ENCODE measurements around the gene KRTCAP3.
A peak's percentile ranks its signal among the peaks of the same experiment; 100 is the strongest.
"Not testable (repeated sequence)": the region's sequence is repeated elsewhere in the genome, so short reads cannot be mapped to it uniquely, and the experiment has no call there.

KRTCAP3 gene, protein sequence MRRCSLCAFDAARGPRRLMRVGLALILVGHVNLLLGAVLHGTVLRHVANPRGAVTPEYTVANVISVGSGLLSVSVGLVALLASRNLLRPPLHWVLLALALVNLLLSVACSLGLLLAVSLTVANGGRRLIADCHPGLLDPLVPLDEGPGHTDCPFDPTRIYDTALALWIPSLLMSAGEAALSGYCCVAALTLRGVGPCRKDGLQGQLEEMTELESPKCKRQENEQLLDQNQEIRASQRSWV

DNA sequence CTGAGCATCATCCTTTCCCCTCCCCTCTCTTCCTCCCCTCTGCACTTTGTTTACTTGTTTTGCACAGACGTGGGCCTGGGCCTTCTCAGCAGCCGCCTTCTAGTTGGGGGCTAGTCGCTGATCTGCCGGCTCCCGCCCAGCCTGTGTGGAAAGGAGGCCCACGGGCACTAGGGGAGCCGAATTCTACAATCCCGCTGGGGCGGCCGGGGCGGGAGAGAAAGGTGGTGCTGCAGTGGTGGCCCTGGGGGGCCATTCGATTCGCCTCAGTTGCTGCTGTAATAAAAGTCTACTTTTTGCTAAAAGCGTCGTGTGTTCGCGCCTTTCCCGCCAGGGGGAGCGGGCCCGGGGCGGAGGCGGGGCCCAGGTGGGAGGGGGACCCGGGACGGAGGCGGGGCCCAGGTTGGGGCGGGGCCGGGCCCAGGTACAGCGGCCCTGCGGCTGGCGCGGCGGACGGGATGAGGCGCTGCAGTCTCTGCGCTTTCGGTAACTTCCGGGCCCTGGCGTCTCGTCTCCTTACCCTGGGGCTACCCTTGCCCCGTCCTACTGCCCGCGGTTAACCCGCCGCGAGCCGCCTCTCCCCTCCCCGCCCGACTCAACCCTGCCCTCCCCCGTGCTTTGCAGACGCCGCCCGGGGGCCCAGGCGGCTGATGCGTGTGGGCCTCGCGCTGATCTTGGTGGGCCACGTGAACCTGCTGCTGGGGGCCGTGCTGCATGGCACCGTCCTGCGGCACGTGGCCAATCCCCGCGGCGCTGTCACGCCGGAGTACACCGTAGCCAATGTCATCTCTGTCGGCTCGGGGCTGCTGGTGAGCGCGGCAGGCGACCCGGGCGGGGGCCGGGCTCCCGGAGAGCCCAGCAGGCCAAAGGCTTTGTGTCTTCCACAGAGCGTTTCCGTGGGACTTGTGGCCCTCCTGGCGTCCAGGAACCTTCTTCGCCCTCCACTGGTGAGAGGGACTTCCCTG is at the start of gene KRTCAP3:
TSS of gene KRTCAP3 (plus strand) at position 424 of the 962 bp plus-strand sequence. CDS start at position 456, 32 bp downstream.
- no peak for DNase-seq

DNA sequence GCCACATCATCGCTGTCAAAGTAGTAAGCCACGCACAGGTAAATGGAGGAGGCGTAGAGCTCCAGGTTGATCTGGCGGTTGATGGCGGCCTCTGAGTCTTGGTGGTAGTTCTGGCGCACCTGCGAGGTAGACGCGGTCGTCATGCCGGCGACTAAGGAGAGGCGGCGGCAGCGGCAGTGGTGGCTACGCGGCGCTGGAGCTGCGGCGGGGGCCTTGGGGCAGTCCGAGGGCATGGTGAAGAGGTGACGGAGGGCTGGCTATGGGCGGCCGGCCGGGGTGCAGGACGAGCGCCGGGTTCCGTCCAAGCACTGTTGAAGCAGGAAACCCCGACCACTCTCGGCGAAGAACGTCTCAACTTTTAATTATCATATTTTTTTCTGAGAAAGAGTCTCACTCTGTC is 49.0 kb upstream of the KRTCAP3 start:
- no peak for DNase-seq

DNA sequence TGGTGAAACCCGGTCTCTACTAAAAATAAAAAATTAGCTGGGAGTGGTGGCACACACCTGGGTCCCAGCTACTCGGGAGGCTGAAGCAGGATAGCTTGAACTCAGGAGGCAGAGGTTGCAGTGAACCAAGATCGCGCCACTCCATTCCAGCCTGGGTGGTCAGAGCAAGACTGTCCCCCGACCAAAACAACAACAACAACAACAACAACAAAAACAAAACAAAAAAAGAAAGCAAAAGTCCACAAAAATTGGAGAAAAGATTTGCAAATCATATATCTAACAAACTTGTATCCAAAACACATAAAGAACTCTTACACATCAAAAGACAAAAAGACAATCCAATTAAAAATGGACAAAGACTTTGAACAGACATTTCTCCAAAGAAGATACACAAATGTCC is 43.2 kb upstream of the KRTCAP3 start:
- no peak for DNase-seq

DNA sequence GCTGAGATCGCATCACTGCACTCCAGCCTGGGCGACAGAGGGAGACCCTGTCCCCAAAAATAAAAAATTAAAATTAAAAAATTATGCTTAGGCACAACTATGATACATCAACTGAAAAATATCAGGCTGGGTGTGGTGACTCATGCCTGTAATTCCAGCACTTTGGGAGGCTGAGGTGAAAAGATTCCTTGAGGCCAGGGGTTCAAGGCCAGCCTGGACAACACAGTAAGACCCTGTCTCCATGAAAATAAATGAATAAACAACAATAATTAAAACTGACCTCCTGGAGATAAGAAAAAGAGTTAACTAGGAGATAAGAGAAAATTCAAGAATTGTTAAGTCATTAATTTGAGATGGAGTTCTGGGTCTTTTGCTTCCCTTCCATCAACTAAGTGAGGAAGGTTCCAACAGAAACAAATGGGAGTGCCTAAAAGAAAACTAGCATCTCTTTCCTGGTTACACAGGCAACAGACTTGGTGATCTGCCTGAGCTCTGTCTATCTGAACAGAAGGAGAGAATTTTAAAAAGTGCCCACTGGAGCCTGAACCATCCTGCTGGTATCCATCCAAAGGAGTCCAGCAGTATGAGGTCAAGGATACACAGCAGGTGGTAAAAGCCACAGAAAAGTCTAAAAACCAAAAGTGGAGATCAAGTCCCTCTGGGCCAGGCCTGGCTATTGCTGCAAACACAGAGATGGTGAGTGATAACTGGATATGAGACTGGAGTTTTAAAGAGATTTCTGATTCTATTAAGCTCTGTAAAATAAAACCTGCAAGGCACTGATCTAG is 41.6 kb upstream of the KRTCAP3 start:
- no peak for DNase-seq

- no peak for DNase-seq
These were observed 34.2 kb upstream of the KRTCAP3 start for GRCh38 chr2:27407798-27408491.

DNA sequence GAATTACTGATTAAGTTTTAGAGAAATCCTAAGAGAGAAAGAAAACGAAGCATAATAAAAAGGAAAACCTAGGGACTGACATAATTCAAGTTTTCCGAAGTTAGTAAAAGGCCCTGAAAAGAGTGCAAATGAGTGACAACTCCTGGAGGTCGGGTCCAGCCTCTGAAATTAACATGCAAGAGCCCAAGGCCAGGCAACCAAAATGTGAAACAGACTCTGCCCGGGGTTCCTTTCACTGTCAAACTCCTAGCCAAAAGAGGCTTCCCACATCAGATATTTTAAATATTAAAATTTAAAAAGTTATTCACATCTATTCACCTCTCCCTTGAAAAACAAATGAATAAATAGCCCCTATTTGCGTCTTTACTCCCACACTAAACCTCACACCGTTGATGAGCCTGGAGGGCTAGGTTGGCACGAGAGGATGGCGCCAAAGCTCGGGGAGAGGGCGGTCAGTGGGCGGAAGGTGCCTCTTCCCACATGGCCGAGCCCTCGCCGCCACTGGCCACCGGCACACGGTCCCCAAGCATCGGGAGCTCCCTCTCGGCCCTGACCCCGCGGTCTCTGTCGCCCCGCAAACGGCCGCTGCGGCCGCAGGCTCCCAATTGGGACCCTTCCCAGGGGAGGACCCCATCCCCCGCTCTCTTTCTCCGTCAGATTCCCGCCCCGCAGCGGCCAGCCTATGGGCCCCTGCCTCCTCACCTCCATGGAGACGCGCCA is 33.4 kb upstream of the KRTCAP3 start:
- no peak for DNase-seq

GRCh38 chr2:27409321-27410073 is 32.7 kb upstream of the KRTCAP3 start, which contains the start of gene PPM1G:
TSS of gene PPM1G (minus strand) at chr2:27409591. CDS start at chr2:27409422, 169 bp downstream.
- peak; percentile 80 to 91 for DNase-seq

DNA sequence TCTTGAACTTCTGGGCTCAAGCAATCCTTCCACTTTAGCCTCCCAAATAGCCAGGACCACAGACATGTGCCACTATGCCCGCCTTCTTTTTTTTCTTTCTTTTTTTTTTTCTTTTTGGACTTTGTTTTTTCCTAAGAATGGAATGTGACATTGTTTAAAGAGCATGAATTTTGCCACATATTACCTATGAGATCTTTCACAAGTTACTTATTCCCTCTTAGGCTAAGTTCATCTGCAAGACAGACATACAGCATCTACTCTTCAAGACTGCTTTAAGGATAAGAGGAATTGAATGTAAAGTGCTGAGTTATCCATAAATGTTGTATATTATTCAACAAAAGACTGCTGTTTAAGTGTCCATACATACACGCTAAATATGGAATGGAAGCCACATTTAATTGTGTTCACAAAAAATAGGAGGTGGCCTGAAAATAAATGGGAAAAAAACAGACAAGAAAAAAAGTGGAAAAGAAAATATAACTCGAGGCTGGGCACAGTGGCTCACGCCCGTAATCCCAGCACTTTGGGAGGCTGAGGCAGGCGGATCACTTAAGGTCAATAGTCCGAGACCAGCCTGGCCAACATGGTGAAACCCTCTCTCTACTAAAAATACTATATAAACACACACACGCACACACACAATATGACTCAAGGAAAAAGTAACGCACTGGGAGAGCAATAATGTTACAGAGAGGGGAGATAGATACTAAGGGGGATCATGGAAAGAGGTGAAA is 29.6 kb upstream of the KRTCAP3 start:
- DNase-seq: no peak

DNA sequence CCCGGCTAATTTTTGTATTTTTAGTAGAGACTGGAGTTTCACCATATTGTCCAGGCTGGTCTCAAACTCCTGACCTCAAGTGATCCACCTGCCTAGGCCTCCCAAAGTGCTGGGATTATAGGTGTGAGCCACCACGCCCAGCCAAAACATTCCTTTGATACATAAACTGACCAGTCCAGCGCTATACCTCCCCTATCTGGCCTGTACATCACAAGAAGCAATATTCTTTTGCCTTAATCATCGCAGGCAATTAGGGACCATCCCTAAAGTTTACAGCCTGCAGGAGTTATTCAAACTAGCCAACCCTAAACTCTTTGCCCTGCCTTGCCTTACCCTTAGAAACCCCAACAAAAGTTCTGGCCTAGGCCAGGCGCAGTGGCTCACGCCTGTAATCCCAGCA is 26.0 kb upstream of the KRTCAP3 start:
- no peak for DNase-seq

DNA sequence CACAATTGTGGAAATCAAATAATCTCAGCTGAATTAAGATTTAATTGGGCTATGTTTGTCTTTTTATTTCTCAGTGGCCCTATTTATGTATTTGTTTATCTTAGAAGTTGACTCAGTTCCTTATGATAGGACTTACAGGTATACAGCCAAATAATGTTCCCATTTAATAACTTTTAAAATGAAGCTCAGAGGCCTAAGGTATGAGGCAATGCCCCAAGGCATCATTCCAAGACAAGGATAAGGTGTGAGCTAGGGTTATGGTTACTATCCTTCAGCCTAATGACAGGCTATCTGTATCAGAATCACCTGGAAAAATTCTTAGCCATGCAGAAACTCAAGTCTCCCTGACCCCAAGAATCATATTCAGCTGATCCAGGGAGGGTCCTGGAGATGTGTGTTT is 21.2 kb upstream of the KRTCAP3 start:
- no peak for DNase-seq

- DNase-seq: no peak
These were observed 20.4 kb upstream of the KRTCAP3 start for GRCh38 chr2:27421660-27422250.

GRCh38 chr2:27422958-27423357 is 19.2 kb upstream of the KRTCAP3 start:
- DNase-seq: no peak

- not testable (repeated sequence) for DNase-seq
These were observed 17.1 kb upstream of the KRTCAP3 start for GRCh38 chr2:27425039-27425438.

- no peak for DNase-seq
These were observed 14.3 kb upstream of the KRTCAP3 start for GRCh38 chr2:27427863-27428212.

DNA sequence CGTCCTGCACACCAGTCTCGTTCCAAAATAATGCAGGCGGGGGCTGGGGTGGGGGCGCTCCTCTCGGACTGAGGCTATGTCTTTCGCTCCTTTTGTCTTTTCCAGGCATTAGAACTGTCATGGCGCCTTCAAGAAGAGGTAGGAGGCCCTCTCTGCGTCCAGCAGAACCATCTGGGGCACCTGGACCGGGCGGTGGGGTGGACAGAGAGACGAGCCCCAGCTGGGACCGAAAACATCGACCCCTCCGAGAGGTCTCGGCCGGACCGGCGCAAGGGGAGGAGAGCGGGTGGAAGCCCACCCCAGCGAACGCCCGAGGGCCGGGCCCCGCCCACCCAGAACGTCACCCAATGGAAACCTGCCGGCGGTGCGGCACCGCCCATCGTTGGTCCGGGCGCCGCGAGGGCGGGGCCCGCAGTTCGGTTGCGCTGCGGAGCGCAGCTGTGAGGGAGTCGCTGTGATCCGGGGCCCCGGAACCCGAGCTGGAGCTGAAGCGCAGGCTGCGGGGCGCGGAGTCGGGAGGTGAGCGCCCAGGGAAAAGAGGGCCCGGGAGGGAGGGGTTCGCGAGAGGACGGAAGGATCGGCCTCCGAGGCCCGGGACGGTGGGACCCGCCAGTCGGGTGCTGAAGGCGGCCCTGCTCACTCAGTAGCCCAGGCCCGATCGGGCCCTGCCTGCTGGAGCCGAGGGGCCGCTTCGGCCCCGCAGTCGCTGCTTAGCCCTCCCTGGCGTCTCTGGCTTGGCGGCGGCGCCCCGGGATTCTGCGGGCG is 13.8 kb upstream of the KRTCAP3 start, which contains the start of gene NRBP1:
TSS of gene NRBP1 (plus strand) at position 419 of the 765 bp plus-strand sequence. CDS start 4,643 bp downstream, outside the sequence.
- DNase-seq: peak; percentile 81 to 95

- DNase-seq: peak; percentile 62 to 90
These were observed 13.1 kb upstream of the KRTCAP3 start for GRCh38 chr2:27428978-27429541.

GRCh38 chr2:27431395-27431794 is 10.8 kb upstream of the KRTCAP3 start:
- DNase-seq: peak in 1 of 2 donors; percentile 21

DNA sequence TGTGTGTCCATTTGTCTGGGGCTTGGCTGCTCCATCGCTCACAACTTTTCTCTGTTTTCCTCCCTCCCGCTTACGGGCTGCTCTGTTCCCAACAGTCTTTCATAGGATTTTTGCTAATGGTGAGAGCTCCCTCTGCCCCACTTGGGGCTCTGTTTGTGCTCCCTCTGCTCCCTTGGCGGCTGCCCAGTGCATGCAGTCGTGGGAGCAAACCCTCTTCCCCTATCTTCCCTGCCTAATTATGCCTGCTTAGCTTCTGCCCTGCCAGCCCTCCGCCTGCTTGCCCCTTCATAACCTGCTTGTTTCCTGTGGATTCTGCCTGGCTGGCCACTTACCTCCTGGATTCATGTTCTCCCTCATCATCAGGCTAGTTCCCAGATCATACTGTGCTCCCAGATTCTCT is 6.6 kb upstream of the KRTCAP3 start:
- DNase-seq: no peak
